PFSK-1 (cell line): ENCODE data around the gene KRTAP3-3.

ENCODE experiments used
- POLR2AphosphoS5 ChIP-seq: IDR thresholded peaks from 2 replicates; pipeline ENCODE4 v1.6.1; 2012; ENCODE audit warnings: low read depth, mild to moderate bottlenecking, control low read depth, low read length, moderate library complexity
- REST ChIP-seq, 2 experiments: IDR thresholded peaks; 2 replicates each; pipeline versions ENCODE4 v1.6.1 to v1.8.0; 2011 to 2012; ENCODE audit warnings: low read depth in 2 of 2, low read length in 2 of 2, control low read depth in 1 of 2, inconsistent platforms in 1 of 2, mild to moderate bottlenecking in 1 of 2, moderate library complexity in 1 of 2; ENCODE audit not compliant: insufficient read depth in 1 of 2
- SIN3A ChIP-seq: IDR thresholded peaks from 2 replicates; pipeline ENCODE4 v1.6.1; 2012; ENCODE audit warnings: mild to moderate bottlenecking, low read length, moderate library complexity, borderline replicate concordance; ENCODE audit not compliant: insufficient read depth
- TAF1 ChIP-seq: IDR thresholded peaks from 2 replicates; pipeline ENCODE4 v1.6.1; 2012; ENCODE audit warnings: low read length, control low read depth, borderline replicate concordance; ENCODE audit not compliant: insufficient read depth

GRCh38 chr17:40984226-40984625 is 9.7 kb downstream of the KRTAP3-3 start, which contains the start of gene KRT40:
- TF ChIP-seq SIN3A (no peak), POLR2AphosphoS5 (no peak), TAF1 (no peak), REST (IDR thresholded peaks at IDR 0.05; ENCODE audit: insufficient read depth in 1 of 2, low read depth in 2 of 2, low read length in 2 of 2) (no peak)
